GM19463 (cell line): Measurements from ENCODE around the gene TUT4.
A peak's percentile ranks its signal among the peaks of the same experiment; 100 is the strongest.

Source experiments
- ATAC-seq: cut with Tn5 transposase; IDR thresholded peaks from one replicate; pipeline ENCODE4 v1.9.1; 2021; ENCODE audit warnings: mild to moderate bottlenecking, moderate library complexity; ENCODE audit not compliant: unreplicated experiment

Gene TUT4

DNA sequence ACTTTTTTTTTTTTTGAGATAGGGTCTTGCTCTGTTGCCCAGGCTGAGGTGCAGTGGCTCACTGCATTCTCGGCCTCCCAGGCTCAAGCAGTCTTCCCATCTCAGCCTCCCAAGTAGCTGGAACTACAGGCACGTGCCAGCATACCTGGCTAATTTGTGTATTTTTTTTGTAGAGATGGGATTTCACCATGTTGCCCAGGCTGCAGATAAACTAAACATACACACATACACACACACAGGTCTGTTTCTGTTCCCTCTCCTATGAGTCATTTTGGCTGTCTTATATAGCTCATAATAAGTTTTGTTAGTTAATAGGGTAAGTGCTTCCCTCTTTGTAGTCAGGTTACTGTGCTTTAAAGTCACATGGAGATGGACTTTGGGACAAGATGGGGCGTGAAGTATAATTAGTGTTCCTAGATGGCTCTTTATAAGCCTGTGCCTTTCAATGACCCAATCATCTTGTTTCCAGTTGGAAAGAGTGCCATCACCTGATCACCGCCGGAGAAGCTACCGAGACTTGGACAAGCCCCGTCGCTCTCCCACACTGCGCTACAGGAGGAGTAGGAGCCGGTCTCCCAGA lies 139.4 kb downstream of the TUT4 start:
- no peak for ATAC-seq

DNA sequence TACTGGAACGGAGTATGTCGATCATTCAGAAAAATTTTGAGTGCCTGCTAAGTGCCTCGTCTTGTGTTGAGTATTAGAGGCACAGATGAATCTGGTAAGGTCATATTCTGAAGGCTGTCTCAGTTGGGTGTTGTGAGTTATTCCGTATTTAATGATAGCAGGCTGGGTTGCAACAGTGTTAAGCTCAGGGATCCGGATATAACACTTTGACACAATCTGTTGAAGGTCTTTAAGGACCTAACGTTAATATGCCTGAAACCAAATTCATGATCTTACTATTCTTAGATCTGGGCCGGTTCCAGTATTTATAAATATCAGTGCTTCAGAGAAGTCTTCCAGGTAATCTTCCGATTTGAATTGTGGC lies 147.9 kb downstream of the TUT4 start:
- no peak for ATAC-seq

DNA sequence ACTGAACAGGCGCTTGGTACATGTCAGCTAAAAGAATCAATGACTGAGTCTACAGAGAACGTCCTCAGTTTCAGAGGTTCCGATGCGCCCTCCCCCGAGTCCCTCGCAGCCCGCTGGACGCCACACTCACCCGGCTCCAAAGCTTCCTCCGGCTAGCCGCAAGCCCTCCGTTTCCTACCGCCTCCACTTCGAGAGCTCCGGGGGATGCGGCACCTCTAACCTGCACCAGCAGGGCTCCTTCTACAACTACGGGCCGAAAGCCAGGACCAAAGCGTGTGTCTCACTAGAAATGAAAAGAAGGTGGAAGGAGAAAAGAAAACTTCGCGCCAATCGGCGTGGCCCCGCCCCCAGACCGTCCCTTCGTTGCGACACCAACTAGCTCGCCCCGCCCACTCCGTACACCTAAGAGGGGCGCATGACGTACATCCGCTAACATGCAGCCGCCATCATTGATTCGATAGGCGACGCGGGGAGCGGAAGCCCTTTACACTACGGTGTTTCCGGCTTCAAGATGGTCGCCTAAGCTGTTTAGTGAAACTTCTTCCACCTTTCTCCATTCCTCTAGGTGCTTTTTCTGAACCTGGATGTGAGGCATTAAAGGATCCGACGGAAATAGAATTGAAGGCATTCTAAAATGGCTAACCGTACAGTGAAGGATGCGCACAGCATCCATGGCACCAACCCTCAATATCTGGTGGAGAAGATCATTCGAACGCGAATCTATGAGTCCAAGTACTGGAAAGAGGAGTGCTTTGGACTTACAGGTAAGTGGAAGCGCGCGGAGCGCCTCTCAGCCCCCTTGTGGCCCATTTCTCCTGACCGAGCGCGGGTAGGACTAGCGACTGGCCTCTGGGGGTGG lies 148.5 kb downstream of the TUT4 start, which contains the start of the genes ORC1 and PRPF38A:
Gene ORC1 (minus strand): TSS at position 308 of the 859 bp plus-strand sequence. CDS start 2,200 bp downstream, outside the sequence.
Gene PRPF38A (plus strand): TSS at position 487 of the 859 bp plus-strand sequence. CDS start 148 bp downstream, at position 635.
- peak; percentile 93 for ATAC-seq

DNA sequence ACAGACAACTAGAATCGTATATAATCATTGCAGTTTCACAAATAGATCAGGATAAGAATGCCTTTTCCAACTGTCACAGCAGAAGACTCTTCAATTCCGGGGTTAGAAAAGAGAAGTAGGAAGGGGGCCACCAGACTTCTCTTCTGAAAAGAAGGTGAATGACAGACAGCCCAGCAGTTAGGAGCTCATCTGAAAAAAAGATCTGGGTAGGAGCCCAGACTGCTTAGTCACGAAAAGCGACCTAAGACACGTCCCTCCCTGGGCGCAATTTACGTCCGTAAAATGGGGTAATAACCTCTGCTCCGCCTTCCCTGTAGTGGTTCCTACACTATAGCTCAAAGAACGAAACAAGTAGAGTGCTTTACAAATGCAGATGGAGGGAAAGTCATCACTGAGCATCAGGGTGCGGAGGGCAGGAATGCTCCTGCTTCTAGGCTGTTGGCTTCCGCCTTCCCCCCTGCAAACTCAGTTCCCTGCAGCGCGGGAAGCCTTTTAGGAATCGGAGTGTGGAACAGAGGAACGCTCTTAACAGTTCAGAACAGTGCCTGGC lies 149.3 kb downstream of the TUT4 start:
- peak; percentile 25 for ATAC-seq

DNA sequence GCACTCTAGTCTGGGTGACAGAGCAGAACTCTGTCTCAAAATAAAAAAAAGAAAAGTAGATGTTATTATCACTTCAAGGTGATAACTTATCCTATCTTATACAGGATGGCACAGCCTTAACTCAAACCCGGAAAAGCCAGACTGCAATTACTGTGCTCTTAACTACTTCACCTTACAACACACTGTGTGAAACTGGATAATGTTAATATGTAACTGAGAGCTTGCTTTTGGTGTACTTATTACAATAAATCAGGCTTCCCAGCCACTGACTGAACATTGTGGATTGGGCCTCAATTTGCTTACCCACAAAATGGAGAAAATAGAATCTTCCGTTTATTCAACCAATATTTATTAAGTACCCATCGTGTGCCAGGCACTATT lies 150.0 kb downstream of the TUT4 start:
- ATAC-seq = no peak

DNA sequence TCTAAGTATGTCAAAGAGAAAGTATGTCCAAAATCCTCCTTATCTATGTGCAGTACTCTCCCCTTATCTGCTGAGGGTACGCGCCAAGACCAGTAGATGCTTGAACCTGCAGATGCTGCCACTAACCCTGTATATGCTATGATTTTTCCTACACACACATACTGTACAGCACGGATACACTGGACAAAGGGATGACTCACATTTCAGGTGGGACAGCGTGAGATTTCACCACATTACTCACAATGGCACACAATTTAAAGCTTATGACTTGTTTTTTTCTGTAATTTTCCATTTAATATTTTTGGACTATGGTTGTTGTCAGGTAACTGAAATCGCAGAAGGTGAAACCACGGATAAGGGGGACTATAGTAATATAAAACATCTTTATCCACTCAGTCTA lies 152.8 kb downstream of the TUT4 start:
- no peak for ATAC-seq

DNA sequence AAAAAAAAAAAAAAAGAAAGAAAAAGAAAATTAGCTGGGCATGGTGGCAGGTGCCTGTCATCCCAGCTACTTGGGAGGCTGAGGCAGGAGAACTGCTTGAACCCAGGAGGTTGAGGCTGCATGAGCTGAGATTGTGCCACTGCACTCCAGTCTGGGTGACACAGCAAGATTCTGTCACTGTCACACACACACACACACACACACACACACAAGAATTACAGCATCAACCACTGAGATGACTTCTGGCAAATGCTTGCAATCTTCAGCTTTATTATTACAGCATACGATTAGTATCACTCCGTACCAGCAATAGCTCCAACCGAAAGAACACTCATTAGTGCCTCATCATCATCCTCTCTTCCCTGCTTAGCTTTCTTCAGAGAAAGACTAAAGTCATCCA lies 153.3 kb downstream of the TUT4 start:
- ATAC-seq = no peak

DNA sequence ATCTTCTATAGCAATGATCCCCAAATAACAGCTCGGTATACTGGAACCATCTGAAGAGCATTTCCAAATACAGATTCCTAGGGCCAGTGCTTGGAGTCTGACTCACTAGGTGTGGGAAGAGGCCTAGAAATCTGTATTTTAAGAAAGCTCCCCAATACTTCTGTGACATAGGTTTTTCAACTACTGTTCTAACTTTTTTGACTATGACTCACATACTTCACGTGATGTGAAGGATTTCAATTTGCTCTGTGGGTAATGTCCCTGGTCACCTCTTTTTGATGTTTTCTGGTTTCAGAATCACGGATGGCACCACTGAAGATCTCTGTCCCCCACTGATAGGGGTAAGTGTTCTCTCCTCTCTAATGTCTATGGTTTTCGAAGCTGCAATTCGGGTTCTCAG lies 159.7 kb downstream of the TUT4 start:
- ATAC-seq = no peak

DNA sequence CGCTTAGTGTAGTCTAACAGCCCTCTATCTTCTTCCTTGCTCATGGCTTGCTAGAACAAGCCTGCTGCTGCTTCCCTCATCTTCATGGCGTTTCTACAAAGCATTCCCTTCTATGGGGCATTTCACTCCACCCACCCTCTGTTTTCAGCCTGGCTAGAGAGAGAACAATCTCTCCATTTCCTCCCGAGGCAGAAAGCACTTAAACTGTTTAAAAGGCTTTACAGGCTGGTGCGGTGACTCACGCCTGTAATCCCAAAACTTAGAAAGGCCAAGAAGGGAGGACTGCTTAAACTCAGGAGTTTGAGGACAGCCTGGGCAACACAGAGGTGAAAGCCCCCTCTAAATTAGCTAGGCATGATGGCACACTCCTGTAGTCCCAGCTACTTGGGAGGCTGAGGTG lies 166.4 kb downstream of the TUT4 start:
- no peak for ATAC-seq

DNA sequence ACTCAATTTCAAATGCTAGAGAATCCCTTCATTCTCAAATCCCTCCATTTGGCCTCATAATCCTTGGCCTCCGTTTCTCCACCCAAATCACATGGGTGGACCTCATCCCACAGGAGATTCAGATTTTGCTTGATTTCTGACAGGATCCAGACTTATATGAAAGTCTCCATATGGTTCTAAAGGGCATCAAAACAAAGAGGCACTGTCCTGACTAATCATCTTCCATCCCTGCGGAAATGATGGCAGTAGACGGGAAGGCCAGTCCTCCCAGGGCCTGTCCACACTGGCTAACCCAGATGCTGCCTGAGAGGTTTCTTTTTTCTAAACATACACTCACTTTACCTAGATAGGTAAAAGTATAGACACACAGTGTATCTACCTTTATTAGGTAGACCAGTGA lies 167.5 kb downstream of the TUT4 start:
- no peak for ATAC-seq
